Inflammatory macrophage treated with lipopolysaccharide for 1 hour (primary cell): ENCODE results near the gene STK32C.

Source experiments
- DNase-seq, 2 donors: peaks; one replicate each; pipeline ENCODE4 v3.0.0-alpha.2; 2020 to 2022

STK32C gene

DNA sequence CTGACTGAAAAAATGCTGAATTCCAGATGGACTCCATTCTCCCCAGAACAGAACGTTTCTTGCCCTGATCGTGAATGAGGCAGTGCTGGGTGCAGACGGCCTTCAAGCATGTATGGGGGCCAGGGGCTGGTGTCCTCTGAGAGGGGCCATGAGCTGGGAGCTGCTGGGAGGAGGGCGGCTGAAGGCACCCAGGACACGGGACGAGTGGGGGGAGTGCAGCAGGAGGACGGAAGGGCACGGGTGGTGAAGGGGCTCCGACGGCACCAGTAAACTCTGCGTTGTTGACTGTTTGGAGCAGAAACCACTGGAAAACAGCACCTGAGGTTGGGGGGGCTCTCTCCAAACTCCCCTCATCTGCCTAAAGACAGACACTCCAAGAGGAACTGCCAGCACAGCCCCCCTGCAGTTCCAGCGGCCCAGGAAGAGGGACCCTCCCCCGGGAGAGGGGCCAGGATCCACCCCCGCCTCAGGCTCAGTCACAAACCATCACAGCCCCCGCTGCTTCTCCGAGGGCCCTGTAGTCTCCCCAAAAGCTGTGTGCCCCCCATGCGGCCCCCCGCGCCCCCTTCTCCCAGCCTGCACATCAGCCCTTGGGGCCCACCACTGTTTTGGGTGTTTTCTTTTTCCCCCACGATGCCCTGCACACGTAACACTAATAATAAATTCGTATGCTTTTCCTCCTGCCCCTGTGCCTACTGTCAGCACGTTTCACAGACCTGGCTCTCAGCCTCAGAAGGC lies 65.5 kb downstream of the STK32C start:
- no peak for DNase-seq

DNA sequence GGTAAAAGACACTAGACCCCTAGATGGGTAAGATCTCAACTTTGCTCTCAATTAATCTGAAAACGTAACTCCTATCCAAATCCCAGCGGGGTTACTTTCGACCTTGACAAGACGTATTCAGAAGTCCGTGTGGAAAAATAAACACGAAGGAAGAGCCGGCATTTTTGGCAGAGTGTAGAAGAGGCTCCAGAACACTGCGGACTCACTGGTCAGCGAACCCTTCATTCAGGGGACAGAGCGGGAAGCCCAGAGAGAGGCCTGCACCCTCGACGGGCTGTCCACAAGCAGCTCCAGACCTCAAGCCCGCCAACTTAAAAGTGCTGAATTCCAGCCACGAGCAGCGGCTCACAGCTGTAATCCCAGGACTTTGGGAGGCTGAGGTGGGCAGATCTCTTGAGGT lies 66.3 kb downstream of the STK32C start:
- DNase-seq = no peak

DNA sequence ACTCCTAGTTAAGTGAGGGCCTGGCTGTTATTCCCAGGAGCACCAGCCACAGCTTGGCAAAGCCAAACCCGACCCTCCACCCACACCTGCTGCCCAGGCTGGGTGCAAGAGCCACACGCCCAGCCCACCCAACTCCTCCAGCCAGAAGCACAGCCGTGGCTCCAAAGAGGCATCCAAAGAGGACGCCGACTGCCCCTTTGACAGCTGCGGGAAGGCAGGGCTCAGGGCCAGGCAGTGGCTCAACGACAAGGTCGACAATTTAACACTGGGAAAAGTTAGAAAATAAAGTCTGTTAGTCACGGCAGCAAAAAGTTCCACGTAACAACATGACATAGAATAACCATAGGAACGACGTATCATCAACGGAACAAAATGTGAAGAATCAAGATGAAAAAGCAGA lies 66.7 kb downstream of the STK32C start:
- DNase-seq = no peak

DNA sequence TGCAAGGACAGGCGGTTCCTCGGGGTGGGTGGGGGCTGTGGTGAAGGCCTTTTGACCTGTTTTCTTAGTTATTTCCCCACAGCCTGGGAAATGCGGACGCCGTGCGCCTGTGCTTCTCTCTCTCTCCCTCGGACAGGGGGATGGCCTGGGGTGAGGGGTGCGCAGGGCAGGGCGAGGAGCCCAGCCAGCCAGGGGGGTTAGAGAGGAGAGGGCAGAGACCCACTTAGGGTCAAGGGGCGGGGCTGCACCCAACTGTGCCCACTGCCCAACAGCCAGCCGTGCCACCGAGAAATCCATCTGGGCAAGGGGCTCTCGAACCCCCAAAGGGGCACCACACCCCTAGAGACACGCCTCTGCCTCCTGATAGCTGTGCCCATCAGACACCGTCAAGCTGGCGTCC lies 67.2 kb downstream of the STK32C start:
- no peak for DNase-seq

DNA sequence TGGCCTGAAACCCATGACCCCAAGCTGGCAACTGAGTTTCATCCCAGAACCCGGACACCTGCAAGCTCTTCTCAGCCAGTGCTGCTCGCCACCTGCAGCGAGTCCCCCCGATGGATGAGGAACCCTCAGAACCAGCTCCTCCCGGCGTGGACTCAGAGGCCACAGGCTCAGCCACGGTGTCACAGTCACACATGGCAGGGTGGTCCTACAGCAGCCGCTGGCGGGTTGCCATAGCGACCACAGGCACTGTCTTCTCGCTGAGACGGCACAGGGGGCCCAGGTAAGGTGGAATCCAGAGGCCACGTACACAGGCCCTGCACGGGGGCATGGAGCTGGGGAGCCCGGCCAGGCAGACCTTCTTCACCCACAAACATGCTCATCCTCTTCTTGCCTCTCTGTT lies 67.6 kb downstream of the STK32C start:
- no peak for DNase-seq

DNA sequence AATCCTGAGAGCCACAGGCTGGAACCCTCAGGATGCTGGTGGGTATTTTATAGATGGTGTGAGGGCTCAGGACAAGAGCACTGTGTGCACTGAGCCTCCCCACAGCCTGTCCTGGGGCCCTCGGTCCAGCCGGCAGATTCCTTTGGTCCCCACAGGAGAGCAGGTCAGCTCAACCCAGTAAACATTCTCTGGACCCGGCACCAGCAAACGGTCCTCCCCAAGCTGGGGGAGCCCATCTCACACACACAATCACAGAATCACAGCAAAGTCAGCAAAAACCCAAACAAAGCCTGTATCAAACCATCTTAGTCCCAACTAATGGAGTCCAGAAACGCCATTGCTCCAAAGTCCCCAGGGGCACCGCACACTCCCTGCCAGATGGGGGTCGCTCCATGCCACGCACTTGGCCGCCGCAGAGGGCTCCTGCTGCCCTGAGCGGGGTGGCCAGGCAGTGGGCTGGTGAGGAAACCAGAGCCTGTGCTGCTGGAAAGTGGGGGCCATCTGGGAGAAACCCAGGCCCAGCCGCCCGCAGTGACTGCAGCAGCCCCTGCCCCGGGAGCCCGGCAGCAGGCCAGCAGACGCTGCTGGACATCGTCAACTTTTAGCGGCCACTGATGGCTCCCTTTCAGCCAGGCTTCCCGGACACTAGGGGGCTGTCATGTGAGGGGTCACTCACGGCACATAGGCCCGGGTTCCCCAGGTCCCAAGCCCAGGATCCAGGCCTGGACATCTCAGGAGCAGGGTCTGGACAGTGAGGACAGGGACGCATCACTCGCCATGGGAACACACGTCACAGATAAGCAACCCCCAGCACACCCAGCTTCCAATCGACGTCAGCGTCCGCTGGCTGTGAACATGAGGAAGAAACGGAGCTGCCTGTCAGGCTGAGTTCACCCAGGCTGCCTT lies 68.4 kb downstream of the STK32C start:
- no peak for DNase-seq

DNA sequence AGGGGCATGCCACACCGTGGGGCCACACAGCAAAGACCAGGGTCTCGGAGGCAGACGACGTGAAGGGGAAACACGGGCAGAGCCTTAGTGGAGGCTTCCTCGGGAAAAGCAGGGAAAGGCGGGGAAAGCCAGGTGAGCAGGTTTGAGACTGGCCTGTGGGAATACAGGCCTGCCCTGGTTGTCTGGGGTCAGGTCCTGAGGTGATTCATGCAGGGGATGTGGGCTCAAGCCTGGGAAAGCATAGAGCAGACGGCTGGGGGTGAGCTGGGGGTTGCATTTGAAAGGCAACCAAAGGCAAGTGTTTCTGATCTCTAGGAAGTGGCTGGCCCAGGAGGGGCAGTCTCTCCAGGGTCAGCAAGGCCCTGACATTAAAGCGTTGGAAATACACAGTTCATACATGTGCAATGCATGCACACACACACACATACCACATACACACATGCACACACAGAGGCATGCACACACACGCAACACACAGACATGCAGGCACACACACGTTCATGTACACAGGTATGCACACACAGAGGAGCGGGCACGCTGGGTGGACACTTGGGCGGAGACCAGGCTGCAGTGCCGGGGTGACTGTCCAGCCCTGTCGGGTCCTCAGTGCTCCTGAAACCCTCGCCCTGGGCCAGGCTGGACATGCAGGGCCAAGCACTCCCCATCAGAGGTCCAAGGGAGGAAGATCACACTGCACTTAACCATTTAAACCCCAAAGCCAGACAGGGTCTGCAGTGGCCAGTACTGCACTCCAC lies 69.2 kb downstream of the STK32C start:
- DNase-seq = no peak

DNA sequence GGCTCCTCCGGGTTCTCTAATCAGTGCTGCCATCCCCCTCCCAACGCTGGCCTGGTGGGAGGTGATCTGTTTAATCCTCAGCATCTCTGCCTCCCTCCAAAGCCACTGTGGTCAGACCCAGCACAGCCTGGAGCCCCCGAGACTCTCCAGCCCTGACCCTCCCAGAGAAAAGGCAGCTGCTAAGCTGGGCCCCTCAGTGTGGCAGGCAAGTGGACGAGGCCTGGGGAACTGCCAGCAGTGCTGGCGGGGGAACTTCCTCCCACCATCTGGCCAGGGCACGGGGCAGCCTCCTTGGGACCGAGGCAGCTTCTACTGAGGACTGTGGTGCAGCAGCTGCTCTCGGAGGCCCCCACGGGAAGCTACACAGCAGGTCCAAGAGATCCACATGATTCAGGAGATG lies 69.9 kb downstream of the STK32C start:
- DNase-seq = no peak

DNA sequence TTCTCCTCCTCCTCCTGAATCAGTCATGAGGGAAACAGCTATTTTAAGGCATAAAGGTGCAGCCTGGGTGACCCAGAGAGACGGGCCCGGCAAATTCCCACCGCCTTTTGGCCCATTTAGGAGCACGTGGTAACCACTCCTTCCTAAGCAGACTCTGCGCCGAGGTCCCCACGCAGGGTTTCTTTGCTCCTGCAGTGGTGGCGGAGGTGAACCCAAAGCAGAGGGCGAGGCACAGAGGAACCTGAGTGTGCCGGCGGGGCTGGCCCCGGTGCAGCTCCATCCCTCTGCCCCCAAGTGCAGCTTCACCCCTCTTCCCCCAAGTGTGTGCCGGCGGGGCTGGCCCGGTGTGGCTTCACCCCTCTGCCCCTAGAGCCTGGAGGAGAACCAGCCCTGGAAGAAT lies 70.4 kb downstream of the STK32C start:
- no peak for DNase-seq

DNA sequence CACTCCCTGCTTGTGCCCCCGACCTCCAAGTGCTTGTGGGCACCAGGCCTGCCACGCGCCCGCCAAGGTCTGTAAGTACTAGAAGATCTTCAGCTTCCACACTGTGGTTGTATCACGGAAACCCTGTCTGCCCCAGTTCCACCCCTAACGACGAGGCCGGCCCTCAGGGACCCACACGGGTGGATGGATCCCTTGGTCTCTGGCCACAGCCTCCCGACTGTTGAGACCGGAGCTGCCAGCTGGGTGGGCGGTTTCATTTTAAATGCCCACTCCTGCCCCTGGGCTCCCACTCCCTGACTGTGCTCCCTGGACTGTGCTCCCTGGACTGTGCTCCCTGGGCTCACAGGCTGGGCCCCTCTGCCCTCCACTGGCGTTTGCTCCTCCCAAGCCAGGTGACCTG lies 70.9 kb downstream of the STK32C start:
- no peak for DNase-seq

DNA sequence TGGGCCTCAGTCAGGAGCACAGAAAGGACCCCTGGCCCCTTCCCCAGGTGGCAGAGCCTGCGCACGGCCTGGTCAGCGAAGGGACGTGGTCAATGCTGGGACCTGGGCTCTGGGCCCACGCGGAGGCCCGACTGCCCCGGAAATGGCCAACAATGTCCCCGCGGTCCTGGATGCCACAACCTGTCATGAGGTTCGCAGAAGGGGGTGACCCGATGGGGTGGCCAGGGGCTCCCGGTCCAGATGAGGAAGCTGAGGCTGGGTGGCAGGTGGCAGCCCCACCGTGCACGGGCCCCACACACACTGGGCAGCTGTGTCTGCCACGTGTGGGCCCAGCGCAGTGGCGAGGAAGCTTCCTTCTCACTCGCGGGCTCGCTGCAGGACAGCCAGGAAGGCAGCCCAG lies 71.6 kb downstream of the STK32C start:
- DNase-seq = no peak

DNA sequence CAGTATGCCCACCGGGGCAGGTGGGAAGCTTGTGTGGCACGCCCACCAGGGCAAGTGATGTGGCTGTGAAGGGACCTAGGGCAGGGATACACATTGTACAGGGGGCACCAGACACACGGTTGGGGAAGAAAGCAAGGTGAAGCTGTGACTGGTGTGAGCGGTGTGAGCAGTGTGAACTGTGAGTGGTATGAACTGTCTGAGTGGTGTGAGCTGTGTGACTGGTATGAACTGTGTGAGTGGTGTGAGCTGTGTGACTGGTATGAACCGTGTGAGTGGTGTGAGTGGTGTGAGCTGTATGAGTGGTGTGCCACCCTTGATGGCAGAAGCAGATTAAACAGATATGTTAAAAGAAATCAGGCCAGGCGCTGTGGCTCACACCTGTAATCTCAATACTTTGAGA lies 72.9 kb downstream of the STK32C start:
- DNase-seq = no peak

DNA sequence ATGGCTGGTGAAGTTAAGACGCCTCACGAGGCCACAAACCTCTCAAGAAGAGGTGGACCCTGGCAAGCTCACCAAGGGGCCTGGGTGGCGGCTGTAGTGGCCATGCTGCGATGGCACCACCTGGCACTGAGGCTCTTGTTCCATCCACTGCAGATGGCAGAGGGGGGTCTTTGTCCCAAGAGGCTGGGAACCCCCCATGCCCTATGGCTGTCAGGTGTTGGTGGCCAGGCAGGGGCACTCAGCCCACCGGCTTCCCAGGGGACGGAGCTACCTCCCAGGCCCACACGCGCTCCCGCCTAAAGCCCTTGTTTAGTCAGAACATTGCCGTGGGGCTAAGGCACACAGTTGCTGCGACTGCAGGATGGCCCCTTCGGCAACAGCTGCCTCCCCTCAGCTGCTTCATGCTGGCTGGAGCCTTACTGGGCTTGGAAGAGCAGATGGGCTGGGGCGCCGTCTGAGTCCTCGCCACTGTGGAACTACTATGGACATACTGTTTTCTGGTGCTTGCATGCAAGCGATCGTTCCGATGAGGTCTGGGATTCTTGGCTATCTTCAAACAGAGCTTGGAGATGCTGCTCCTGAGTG lies 74.2 kb downstream of the STK32C start:
- no peak for DNase-seq

DNA sequence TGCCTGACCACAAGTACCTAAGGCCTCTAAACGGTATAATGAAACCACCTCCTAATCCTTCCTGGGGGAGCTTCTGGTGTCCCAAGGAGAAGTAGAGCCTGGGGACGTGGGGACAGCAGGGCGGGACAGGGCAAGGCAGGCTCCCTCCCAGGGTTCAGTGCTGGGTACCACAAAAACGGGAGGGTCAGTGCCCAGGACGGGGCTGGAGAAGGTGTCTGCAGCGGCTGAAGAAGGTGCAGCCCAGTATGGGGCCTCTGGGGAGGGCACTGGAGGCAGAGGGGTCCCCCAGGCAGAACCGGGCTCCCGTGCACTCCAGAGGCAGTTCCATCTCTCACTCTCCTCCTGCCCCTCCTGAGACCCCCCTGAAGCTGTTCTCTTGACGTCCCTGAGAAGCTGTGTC lies 74.8 kb downstream of the STK32C start:
- no peak for DNase-seq

DNA sequence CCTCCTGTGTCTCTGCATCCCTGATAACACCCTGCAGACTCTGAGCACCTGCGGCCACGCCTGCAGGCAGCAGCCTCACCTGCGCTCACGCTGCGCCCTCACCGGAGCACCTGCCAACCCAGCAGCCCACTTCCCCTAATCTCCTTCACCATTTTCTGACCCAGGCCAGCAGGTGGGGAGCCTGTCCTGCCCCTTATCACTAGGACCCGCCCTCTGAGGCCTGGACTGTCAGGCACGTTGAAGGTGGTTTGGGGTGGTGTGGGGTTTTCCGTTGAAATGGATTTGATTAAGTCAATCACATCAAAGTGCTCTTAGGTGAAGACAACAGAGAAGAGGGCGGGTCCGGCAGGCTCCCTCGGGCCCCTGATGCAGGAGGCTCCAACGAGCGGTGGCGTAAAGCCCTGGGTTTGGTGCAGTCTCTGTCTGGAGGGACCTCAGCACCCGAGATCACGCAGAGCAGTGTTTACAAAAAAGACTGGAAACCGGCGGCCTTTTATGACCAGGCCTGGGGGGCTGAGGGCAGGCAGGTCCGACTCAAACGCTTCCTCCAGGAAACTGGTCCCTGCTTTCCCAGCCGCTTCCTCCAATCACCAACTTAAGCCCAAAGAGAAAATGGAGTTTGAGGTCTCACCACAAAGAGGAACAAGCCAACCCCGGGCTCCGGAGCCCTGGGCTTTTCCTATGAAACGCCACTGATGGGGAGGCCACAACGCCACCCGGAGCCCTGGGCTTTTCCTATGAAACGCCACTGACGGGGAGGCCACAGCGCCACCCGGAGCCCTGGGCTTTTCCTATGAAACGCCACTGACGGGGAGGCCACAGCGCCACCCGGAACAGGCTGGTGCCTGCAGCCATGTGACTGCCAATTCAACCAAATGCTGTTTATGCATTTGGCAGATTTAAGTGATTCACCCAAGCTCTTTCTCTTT lies 75.5 kb downstream of the STK32C start:
- DNase-seq = peak; percentile 77 to 91

DNA sequence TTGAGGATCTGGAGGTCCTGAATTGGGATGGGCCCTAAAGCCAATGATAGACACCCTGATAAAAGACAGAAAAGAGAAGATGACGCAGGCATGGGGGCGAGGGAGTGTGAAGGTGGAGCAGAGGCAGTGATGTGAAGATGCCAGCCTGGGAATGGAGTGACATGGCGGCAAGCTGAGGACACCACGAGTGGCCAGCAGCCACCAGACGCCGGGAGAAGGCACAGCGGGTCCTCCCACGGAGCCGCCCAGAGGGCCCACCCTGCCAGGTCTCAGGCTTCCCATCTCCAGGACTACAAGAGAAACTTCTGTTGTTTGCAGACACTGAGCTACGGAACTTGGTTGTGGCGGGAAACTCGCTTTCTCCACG lies 76.1 kb downstream of the STK32C start:
- DNase-seq = no peak

DNA sequence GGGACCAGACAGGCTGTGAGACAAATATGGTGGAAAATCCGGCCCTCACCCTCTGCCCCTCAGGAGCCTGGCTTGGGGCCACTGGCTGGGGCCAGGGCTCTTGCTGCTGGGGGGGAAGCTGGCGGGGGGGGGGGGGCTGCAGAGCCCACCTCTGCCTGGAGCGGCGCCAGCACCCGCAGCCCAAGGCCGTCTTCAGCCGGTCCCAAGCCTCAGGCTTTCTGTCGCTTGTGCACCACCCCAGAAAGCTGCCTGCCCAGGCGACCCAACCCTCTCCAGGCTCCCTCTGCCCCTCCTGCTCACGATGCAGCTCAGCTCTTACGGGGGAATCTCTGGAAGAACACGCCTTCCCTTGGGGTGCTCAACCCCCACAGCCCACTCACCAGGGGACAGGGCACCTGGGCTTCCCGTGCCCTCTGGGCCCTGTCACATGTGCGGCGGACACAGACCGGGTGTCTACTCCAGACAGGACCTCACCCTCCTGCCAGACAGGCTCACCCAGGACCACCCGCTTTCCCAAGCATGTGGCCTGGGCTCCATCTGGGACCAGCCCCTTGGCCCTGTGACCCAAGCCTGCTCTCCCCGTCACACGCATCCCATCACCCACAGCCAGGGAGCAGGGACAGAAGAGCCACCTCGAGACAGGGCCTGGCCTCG lies 77.1 kb downstream of the STK32C start:
- no peak for DNase-seq

DNA sequence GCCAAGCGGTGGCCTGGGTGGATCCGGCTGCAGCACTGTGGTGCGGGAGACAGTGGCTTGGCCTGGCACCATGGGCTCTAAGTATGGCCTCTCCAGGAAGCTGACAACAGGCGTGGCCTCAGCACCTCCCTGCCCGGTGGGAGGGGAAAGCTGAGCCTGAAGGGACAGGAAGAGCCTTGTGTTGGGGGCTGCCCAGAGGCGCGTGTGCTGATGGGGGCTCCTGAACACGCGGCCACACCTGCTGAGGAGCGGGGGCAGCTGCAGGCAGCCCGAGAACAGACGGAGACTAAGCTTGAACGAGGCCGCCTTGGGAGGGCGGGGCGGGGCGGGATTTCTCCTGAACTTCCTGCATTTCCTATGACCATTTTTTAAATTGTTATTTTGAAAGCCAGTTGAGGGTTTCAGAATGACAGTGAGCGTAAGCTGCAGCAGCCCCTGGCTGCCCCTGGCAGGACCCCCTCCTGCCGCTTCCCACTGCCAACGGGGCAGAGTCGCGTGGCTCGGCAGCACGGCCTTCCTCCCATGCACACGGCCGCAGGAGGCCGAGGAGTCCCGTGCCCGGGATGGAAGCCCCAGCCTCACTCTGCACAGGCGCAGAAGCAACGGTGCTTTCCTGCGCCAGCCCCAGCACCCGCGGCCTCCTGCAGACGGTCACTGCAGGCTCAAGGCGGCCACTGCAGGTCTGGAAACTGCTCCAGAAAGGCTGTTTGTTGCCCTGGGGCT lies 77.8 kb downstream of the STK32C start:
- peak; percentile 28 to 58 for DNase-seq

DNA sequence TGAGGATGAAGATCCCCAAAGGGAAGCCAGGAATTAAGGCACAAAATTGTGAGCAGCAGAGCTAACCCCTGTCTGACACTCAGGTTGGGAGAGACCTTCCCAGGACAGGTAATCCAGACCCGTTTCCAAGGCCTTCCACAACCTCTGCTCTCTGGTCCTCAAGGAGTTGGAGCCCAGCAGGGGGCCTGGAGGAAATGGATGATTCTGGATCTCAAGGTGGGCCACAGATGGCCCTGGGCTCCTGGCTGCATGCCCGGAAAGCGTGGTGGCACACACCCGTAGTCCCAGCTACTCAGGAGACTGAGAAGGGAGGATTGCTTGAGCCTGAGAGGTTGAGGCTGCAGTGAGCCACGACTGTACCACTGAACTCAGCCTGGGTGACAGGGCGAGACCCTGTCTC lies 78.7 kb downstream of the STK32C start:
- DNase-seq = no peak

DNA sequence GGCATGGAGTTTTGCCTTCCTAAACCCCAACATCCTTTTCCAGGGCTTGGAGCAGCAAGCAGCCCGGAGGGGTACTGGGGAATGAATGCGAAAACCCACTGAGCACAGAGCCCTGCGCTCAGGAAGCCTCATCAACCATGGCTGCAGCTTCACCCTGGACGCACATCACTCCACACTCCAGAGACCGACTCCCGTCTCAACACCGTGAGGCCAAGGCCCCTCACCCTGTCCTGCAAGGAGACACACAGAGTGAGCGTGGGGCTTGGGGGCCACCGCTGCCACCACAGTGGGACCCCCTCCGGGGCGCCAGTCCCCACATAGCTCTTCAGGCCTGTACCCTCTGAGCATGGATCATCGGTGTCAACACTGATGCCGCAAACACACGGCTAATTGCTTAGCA lies 79.1 kb downstream of the STK32C start:
- no peak for DNase-seq

DNA sequence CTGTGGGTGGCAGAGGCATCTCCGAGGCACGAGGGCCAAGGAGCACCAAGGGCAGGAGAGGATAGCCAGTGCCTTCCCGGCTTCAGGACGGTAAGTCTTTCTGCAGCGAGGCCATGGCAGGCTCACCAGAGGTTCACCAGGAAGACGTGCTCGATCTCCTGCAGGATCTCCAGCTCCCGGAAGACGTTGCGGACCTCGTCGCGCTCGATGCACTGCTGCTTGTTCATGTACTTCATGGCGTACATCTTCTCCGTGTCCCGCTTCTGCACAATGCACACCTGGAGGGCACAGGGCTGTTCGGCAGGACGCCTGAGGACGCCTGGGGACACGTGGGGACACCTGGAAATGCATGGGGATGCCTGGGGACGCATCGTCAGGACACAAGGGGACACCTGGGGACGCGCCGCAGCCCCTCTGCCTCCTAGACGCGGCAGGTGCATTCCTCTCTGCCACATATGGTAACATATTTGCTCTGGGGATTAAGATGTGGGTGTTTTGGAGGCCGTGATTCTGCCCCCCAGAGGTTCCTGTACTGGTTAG lies 79.8 kb downstream of the STK32C start:
- DNase-seq = no peak
